ENCODE data around the gene PHACTR4. TPM values are rescaled to one million over a fixed set of nuclear protein-coding genes. Genes with fewer than 3 reads are reported as not detected.
"Not testable (repeated sequence)": the region's sequence is repeated elsewhere in the genome, so short reads cannot be mapped to it uniquely, and the experiment has no call there.

Gene PHACTR4
- total RNA-seq, 4 donors from 2014 or later: 9.1 to 17.7 (median 13.4) TPM

DNA sequence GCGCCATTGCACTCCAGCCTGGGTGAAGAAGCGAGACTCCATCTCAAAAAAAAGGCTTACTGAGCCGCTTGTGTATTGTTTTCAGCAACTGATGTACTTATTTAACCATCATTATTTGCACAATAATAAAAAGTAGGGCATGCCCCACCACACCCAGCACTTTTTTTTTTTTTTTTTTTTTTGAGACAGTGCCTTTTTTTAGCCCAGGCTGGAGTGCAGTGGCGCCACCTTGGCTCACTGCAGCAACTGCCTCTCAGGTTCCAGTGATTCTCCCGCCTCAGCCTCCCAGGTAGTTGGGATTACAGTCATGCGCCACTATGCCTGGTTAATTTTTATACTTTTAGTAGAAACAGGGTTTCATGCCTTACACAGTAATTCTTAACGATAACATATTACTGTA lies 171.1 kb downstream of the PHACTR4 start:
- H3K36me3 ChIP-seq: peaks cover 0 to 28% of the 10 kb centered on the region in 2 donors
- H3K4me3 ChIP-seq: no peak overlapping the region
- ATAC-seq (no peak), DNase-seq (no peak)
- H3K4me1 ChIP-seq: no peaks in the 10 kb centered on the region
- H3K9me3 ChIP-seq: no peaks in the 10 kb centered on the region
- in situ Hi-C loops (cut with MboI; ENCODE audit: low sequenced_read_pairs in 4 of 4) (no loop called here), intact Hi-C loops (cut with DNase I; ENCODE audit: low total_unique reads) (no loop called here)
- no peak overlapping the region for H3K27ac ChIP-seq
- no peaks in the 10 kb centered on the region for H3K27me3 ChIP-seq
- TF ChIP-seq, protein P1, sequence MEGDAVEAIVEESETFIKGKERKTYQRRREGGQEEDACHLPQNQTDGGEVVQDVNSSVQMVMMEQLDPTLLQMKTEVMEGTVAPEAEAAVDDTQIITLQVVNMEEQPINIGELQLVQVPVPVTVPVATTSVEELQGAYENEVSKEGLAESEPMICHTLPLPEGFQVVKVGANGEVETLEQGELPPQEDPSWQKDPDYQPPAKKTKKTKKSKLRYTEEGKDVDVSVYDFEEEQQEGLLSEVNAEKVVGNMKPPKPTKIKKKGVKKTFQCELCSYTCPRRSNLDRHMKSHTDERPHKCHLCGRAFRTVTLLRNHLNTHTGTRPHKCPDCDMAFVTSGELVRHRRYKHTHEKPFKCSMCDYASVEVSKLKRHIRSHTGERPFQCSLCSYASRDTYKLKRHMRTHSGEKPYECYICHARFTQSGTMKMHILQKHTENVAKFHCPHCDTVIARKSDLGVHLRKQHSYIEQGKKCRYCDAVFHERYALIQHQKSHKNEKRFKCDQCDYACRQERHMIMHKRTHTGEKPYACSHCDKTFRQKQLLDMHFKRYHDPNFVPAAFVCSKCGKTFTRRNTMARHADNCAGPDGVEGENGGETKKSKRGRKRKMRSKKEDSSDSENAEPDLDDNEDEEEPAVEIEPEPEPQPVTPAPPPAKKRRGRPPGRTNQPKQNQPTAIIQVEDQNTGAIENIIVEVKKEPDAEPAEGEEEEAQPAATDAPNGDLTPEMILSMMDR (IDR thresholded peaks at IDR 0.05 in 4 of 5, conservative IDR thresholded peaks at IDR 0.05 in 1 of 5): no peak
- TF ChIP-seq POLR2A (IDR thresholded peaks at IDR 0.05): no peak

- peaks cover 0 to 19% of the 10 kb centered on the region in 2 donors for H3K36me3 ChIP-seq
- ATAC-seq; H3K27ac ChIP-seq; intact Hi-C loops (cut with DNase I; ENCODE audit: low total_unique reads); H3K27me3 ChIP-seq; H3K4me3 ChIP-seq; in situ Hi-C loops (cut with MboI; ENCODE audit: low sequenced_read_pairs in 4 of 4); H3K4me1 ChIP-seq; DNase-seq; H3K9me3 ChIP-seq: not testable (repeated sequence)
These were observed 172.0 kb downstream of the PHACTR4 start for GRCh38 chr1:28541414-28542015.

- Histone ChIP-seq H3K27me3 (no peaks in the 10 kb centered on the region), H3K4me1 (no peaks in the 10 kb centered on the region), H3K4me3 (no peak overlapping the region), H3K27ac (no peak overlapping the region), H3K36me3 (no peaks in the 10 kb centered on the region), H3K9me3 (no peaks in the 10 kb centered on the region)
- DNase-seq: no peak
- intact Hi-C loops (cut with DNase I; ENCODE audit: low total_unique reads) (no loop called here), in situ Hi-C loops (cut with MboI; ENCODE audit: low sequenced_read_pairs in 4 of 4) (no loop called here)
- no peak for TF ChIP-seq POLR2A (IDR thresholded peaks at IDR 0.05)
- TF ChIP-seq, protein P1 (IDR thresholded peaks at IDR 0.05 in 4 of 5, conservative IDR thresholded peaks at IDR 0.05 in 1 of 5): no peak
- no peak for ATAC-seq
These were observed 175.7 kb downstream of the PHACTR4 start for GRCh38 chr1:28545246-28545628.

DNA sequence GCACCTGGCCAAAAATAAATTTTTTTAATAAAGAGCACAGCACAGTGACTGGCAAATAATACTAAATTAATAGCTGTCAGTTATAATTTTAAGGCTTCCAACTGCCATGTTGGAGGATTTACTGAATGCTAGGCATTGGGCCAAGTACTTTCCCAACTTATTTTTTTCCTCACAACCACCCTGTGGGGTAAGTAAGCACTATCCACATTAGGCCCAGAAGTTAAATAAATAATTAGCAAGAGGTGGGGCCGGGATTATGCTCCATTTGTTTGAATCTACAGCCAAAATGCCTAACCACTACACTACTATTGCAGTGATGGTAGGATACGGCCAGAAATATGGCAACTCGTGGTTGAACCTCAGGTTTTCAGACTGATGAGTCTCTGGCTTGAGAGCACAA lies 178.8 kb downstream of the PHACTR4 start:
- DNase-seq (no peak), ATAC-seq (no peak)
- Histone ChIP-seq H3K4me1 (no peaks in the 10 kb centered on the region), H3K27ac (no peak overlapping the region), H3K36me3 (no peaks in the 10 kb centered on the region), H3K27me3 (no peaks in the 10 kb centered on the region), H3K9me3 (no peaks in the 10 kb centered on the region), H3K4me3 (no peak overlapping the region)
- in situ Hi-C loops (cut with MboI; ENCODE audit: low sequenced_read_pairs in 4 of 4): no loop called here
- intact Hi-C loops (cut with DNase I; ENCODE audit: low total_unique reads): no loop called here
- TF ChIP-seq, protein P1 (IDR thresholded peaks at IDR 0.05 in 4 of 5, conservative IDR thresholded peaks at IDR 0.05 in 1 of 5): no peak
- no peak for TF ChIP-seq POLR2A (IDR thresholded peaks at IDR 0.05)

Other genes starting within 250 kb of the PHACTR4 start
- gene PTAFR, start 193.1 kb upstream of the PHACTR4 start, total RNA-seq: 1 to 10 TPM in 2 of 4 donors, under 1 TPM in 2; 0.76 to 1.5 (median 0.97) TPM
- 10 to 100 TPM; 37.6 to 56.1 (median 51.2) TPM for gene DNAJC8, start 136.7 kb upstream of the PHACTR4 start, total RNA-seq
- 100 to 1,000 TPM; 125 to 333 (median 193) TPM for gene ATP5IF1, start 133.6 kb upstream of the PHACTR4 start, total RNA-seq
- gene SESN2, start 110.2 kb upstream of the PHACTR4 start, total RNA-seq: 10 to 100 TPM in 2 of 4 donors, 1 to 10 TPM in 2; 5.6 to 18.9 (median 12.4) TPM
- 10 to 100 TPM in 2 of 4 donors, 1 to 10 TPM in 2; 6.5 to 15.0 (median 10.1) TPM for gene MED18, start 40.7 kb upstream of the PHACTR4 start, total RNA-seq
- 10 to 100 TPM in 2 of 4 donors, 1 to 10 TPM in 2; 6.1 to 24.5 (median 13.7) TPM for gene RCC1, start 136.3 kb downstream of the PHACTR4 start, total RNA-seq
- gene TRNAU1AP, start 183.3 kb downstream of the PHACTR4 start, total RNA-seq: 10 to 100 TPM in 3 of 4 donors, 1 to 10 TPM in 1; 5.3 to 19.7 (median 12.0) TPM
- gene RAB42, start 222.5 kb downstream of the PHACTR4 start, total RNA-seq: under 1 TPM in 2 of 4 donors, not detected in 2; 0.62 to 0.87 TPM

All from gastrocnemius medialis (tissue), 4 donors.